Heart right ventricle (tissue), 16 donors: ENCODE data around the gene RNF166. TPM values are rescaled to one million over a fixed set of nuclear protein-coding genes. Genes with fewer than 3 reads are reported as not detected.

Experiments
- ATAC-seq, 8 donors: fragments of 200-7000 bp; cut with Tn5 transposase; one replicate each; pipeline ENCODE4 v1.9.1; 2020; ENCODE audit warnings: mild to moderate bottlenecking in 8 of 8, moderate library complexity in 8 of 8, moderate number of reproducible peaks in 1 of 8
- DNase-seq, 2 donors: peaks; one replicate each; pipeline ENCODE4 v3.0.0-alpha.2; 2020
- H3K27ac ChIP-seq, 10 donors: fragments of 200-600 bp; sonication (generic) in 2 of 10; one replicate each; pipeline versions ENCODE4 v1.5.0 to v1.8.0; 2020 to 2022; ENCODE audit warnings: mild to moderate bottlenecking in 3 of 10
- H3K27me3 ChIP-seq, 7 donors: fragments of 200-600 bp; one replicate each; pipeline ENCODE4 v1.8.0; 2021 to 2022; ENCODE audit warnings: mild to moderate bottlenecking in 2 of 7
- H3K36me3 ChIP-seq, 9 donors: fragments of 200-600 bp; sonication (generic) in 1 of 9; one replicate each; pipeline versions ENCODE4 v1.5.0 to v1.8.0; 2020 to 2022; ENCODE audit warnings: mild to moderate bottlenecking in 2 of 9
- H3K4me1 ChIP-seq, 9 donors: fragments of 200-600 bp; sonication (generic) in 1 of 9; one replicate each; pipeline versions ENCODE4 v1.5.0 to v1.8.0; 2020 to 2022; ENCODE audit warnings: mild to moderate bottlenecking in 4 of 9
- H3K4me3 ChIP-seq, 10 donors: fragments of 200-600 bp; sonication (generic) in 2 of 10; one replicate each; pipeline versions ENCODE4 v1.5.0 to v1.8.0; 2020 to 2022; ENCODE audit warnings: mild to moderate bottlenecking in 7 of 10, moderate library complexity in 2 of 10
- H3K9me3 ChIP-seq, 11 donors: fragments of 200-600 bp in 10 of 11; sonication (generic) in 2 of 11; one replicate each; pipeline versions ENCODE4 v1.5.0 to v1.8.0; 2013 to 2022; ENCODE audit warnings: mild to moderate bottlenecking in 2 of 11, control low read depth in 1 of 11, moderate library complexity in 1 of 11
- CTCF ChIP-seq, 9 donors: fragments of 200-600 bp; sonication (generic) in 2 of 9; IDR thresholded peaks; one replicate each; pipeline versions ENCODE4 v1.5.0 to v1.8.0; 2021 to 2022; ENCODE audit warnings: antibody characterized with exemption in 9 of 9, mild to moderate bottlenecking in 5 of 9, moderate library complexity in 1 of 9
- WGBS, 2 donors: extraction: QIAGEN DNeasy Blood & Tissue Kit; methylation state at CpG; one replicate each; pipeline ENCODE4 v1.1.7; 2013; ENCODE audit warnings: inconsistent platforms in 1 of 2; 5-methylcytosine and 5-hydroxymethylcytosine counted together
- intact Hi-C, 10 donors: fragments of 100-400 bp; cut with DNase I; formaldehyde crosslinking; loops; one replicate each; pipeline versions ENCODE4 v1.11.1 to v1.14.2; 2022
- polyA plus RNA-seq, 2 donors: library from polyadenylated mRNA; stranded (reverse); fragments of 200-250 nt; gene quantifications; one replicate each; pipeline ENCODE4 v1.2.3, GENCODE V29; 2013
- total RNA-seq, 10 donors: library from RNA; stranded (reverse); fragmentation: NEBNext Ultra II Directional in 3 of 10; extraction: Animal tissue kit (Norgen Biotek cat#: 25700) in 3 of 10; gene quantifications; one replicate each; pipeline versions ENCODE4 v1.2.1 to v1.2.4, GENCODE V29; 2021 to 2023
- donor health status: Arrhythmogenic right ventricular cardiomyopathy.
- donor health status: ischemic (EF 13 %, LVEDD 7.1; RV severe dilation, severe dysfunction).
- donor health status: healthy with polysubstance abuse.
- donor health status: DM: no; HTN: yes; CAD: no.
- donor health status: DM: no; HTN: no; CAD: no.
- donor health status: ischemic (EF 25% LVEDD 6.9; RV normal size, moderate dysfunction).
- donor health status: ischemic (EF 25% LVEDD 5.7; RV mildly dilated, moderate dysfunction).
- donor health status: healthy.
- donor health status: DM: yes; HTN: yes; CAD: no.
- donor health status: Ischemic cardiomyopathy.
- donor health status: ischemic (EF 35%, LVEDD 5.7; RV mildly dilated, moderate dysfunction).
- donor health status: nonischemic (EF 11% LVEDD 7.7; RV severe dilation, severe dysfunction).
- donor health status: DM: yes; HTN: yes; CAD: no.
- donor health status: PGD.
- donor health status: ischemic (EF 29% LVEDD 5.4; RV normal size, mild dysfunction).
- donor health status: nonischemic (EF 23%, LVEDD 6.1; RV moderate dilation, normal function).

RNF166 gene
- total and polyA plus RNA-seq, 12 donors: 11.8 to 38.0 (median 14.3) TPM

GRCh38 chr16:88691924-88692560 is 14.2 kb downstream of the RNF166 start:
- Histone ChIP-seq H3K4me1 (peaks cover 0 to 26% (median 8%) of the 10 kb centered on the region in 9 donors), H3K27ac (peak overlapping the region in 1 of 10 donors; percentile 64), H3K27me3 (peaks cover 0 to 48% (median 30%) of the 10 kb centered on the region in 7 donors), H3K9me3 (no peaks in the 10 kb centered on the region), H3K36me3 (peaks cover 0 to 19% (median 6%) of the 10 kb centered on the region in 9 donors), H3K4me3 (no peak overlapping the region)
- no peak for DNase-seq
- intact Hi-C loops: no loop called here
- peak in 4 of 8 donors; percentile 12 to 30 (median 17) for ATAC-seq
- no peak for TF ChIP-seq CTCF (IDR thresholded peaks at IDR 0.05)
- 83 to 86% methylated on average over 26 of the region's 26 CpGs for WGBS, 2 donors

GRCh38 chr16:88691129-88691813 is 14.9 kb downstream of the RNF166 start:
- ATAC-seq (no peak), DNase-seq (no peak)
- Histone ChIP-seq H3K4me3 (no peak overlapping the region), H3K27me3 (peaks cover 0 to 53% (median 30%) of the 10 kb centered on the region in 7 donors), H3K36me3 (peaks cover 0 to 11% (median 0%) of the 10 kb centered on the region in 9 donors), H3K9me3 (no peaks in the 10 kb centered on the region), H3K4me1 (peaks cover 6 to 33% (median 14%) of the 10 kb centered on the region in 9 donors), H3K27ac (peak overlapping the region in 1 of 10 donors; percentile 64)
- TF ChIP-seq CTCF (IDR thresholded peaks at IDR 0.05): no peak
- 87 to 92% methylated on average over 33 of the region's 33 CpGs for WGBS, 2 donors
- intact Hi-C loops: no loop called here

GRCh38 chr16:88690341-88691128 is 15.7 kb downstream of the RNF166 start:
- Histone ChIP-seq H3K27ac (no peak overlapping the region), H3K4me1 (peaks cover 6 to 41% (median 21%) of the 10 kb centered on the region in 9 donors), H3K27me3 (peaks cover 0 to 60% (median 37%) of the 10 kb centered on the region in 7 donors), H3K9me3 (no peaks in the 10 kb centered on the region), H3K4me3 (no peak overlapping the region), H3K36me3 (peaks cover 0 to 5% (median 0%) of the 10 kb centered on the region in 9 donors)
- TF ChIP-seq CTCF (IDR thresholded peaks at IDR 0.05): no peak
- WGBS, 2 donors: 86 to 87% methylated on average over 21 of the region's 21 CpGs
- ATAC-seq (no peak), DNase-seq (no peak)
- intact Hi-C loops: no loop called here
